WERI-Rb-1 (cell line): ENCODE results near the gene SYN1.

Experiments
- DNase-seq: peaks from one replicate; pipeline ENCODE4 v3.0.0-alpha.2; 2020
- H3K27ac ChIP-seq: fragments of 250-450 bp; sonication (Bioruptor Pico); 2 replicates; pipeline ENCODE4 v1.5.1; 2020; ENCODE audit warnings: mild to moderate bottlenecking, moderate library complexity
- H3K27me3 ChIP-seq: fragments of 250-450 bp; sonication (Bioruptor Pico); 2 replicates; pipeline ENCODE4 v1.5.1; 2021; ENCODE audit warnings: mild to moderate bottlenecking, low read depth, moderate library complexity; ENCODE audit not compliant: insufficient read depth, severe bottlenecking
- H3K36me3 ChIP-seq: fragments of 250-450 bp; sonication (Bioruptor Pico); 2 replicates; pipeline ENCODE4 v1.5.1; 2020; ENCODE audit warnings: mild to moderate bottlenecking, moderate library complexity
- H3K4me3 ChIP-seq: 2 replicates; pipeline ENCODE4 v1.5.1; 2011; ENCODE audit warnings: low read depth, mild to moderate bottlenecking, control low read depth, low read length
- H3K9me3 ChIP-seq: fragments of 250-450 bp; sonication (Bioruptor Pico); 2 replicates; pipeline ENCODE4 v1.5.1; 2021; ENCODE audit warnings: mild to moderate bottlenecking, moderate library complexity; ENCODE audit not compliant: severe bottlenecking
- TF ChIP-seq, protein P1 (sequence below): IDR thresholded peaks from 2 replicates; pipeline ENCODE4 v1.5.1; 2011; ENCODE audit warnings: low read depth, mild to moderate bottlenecking, control low read depth, inconsistent platforms, low read length

Gene SYN1

DNA sequence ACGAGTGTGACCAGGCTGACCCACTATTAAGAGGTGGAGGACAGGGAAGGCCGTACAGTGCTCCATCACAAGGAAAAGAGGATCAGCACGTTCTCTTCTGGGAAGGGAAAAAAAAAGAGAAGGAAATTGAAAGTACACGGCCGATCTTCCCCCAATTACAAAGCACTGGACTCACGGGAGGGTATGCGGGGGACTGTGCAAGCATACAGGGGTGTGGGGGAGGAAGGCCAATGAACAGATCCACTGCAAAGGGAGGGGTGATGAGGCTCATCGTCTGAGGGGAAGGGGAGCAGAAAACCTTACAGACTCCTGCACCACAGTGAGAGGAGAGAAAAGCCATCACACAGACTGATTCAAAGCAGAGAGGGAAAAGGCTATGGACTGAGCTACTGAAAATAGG is 29.6 kb upstream of the SYN1 start:
- peaks cover 5% of the 10 kb centered on the region for H3K27me3 ChIP-seq
- H3K9me3 ChIP-seq: no peaks in the 10 kb centered on the region
- no peak overlapping the region for H3K27ac ChIP-seq
- H3K36me3 ChIP-seq: peaks cover 6% of the 10 kb centered on the region; the same call in 1 of the 2 replicates
- TF ChIP-seq, protein P1, sequence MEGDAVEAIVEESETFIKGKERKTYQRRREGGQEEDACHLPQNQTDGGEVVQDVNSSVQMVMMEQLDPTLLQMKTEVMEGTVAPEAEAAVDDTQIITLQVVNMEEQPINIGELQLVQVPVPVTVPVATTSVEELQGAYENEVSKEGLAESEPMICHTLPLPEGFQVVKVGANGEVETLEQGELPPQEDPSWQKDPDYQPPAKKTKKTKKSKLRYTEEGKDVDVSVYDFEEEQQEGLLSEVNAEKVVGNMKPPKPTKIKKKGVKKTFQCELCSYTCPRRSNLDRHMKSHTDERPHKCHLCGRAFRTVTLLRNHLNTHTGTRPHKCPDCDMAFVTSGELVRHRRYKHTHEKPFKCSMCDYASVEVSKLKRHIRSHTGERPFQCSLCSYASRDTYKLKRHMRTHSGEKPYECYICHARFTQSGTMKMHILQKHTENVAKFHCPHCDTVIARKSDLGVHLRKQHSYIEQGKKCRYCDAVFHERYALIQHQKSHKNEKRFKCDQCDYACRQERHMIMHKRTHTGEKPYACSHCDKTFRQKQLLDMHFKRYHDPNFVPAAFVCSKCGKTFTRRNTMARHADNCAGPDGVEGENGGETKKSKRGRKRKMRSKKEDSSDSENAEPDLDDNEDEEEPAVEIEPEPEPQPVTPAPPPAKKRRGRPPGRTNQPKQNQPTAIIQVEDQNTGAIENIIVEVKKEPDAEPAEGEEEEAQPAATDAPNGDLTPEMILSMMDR: no peak
- no peak for DNase-seq
- peak overlapping the region; percentile 72 for H3K4me3 ChIP-seq

- Histone ChIP-seq H3K27me3 (peaks cover 5% of the 10 kb centered on the region), H3K27ac (no peak overlapping the region), H3K4me3 (no peak overlapping the region), H3K36me3 (peaks cover 6% of the 10 kb centered on the region; the same call in 1 of the 2 replicates), H3K9me3 (no peaks in the 10 kb centered on the region)
- TF ChIP-seq, protein P1: no peak
- no peak for DNase-seq
Measured at GRCh38 chrX:47648376-47648775, 28.7 kb upstream of the SYN1 start.

- Histone ChIP-seq H3K9me3 (no peaks in the 10 kb centered on the region), H3K36me3 (peaks cover 9% of the 10 kb centered on the region), H3K27ac (no peak overlapping the region), H3K27me3 (no peaks in the 10 kb centered on the region), H3K4me3 (no peak overlapping the region)
- no peak for DNase-seq
- TF ChIP-seq, protein P1: no peak
Measured at GRCh38 chrX:47646636-47647035, 27.0 kb upstream of the SYN1 start.

DNA sequence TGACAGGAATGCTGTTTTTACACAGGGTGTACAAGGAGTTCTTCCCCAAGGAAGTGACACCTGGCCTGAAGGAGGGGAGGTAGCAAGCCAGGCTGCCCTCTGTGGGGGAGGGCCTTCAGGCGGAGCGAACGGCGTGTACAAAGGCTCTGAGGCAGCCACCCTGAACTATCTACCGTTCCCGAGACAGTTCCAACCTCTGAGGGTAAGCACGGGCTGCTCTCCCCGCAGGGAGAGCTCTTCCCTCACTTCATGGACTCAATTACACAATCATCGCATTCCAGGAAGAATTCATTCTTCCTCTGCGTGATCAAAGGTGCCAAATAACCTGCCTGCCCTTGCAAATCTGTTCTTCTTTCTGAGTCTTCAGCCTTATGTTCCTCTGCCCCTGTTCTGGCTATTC is 25.9 kb upstream of the SYN1 start:
- no peak overlapping the region for H3K4me3 ChIP-seq
- H3K27me3 ChIP-seq: no peaks in the 10 kb centered on the region
- no peak overlapping the region for H3K27ac ChIP-seq
- TF ChIP-seq, protein P1: no peak
- no peaks in the 10 kb centered on the region for H3K9me3 ChIP-seq
- no peak for DNase-seq
- H3K36me3 ChIP-seq: peaks cover 10% of the 10 kb centered on the region

- Histone ChIP-seq H3K4me3 (no peak overlapping the region), H3K27me3 (peaks cover 3% of the 10 kb centered on the region), H3K27ac (no peak overlapping the region), H3K36me3 (peaks cover 19% of the 10 kb centered on the region), H3K9me3 (no peaks in the 10 kb centered on the region)
- no peak for DNase-seq
- TF ChIP-seq, protein P1: peak; percentile 48
Measured at GRCh38 chrX:47644557-47645091, 25.0 kb upstream of the SYN1 start.

- H3K9me3 ChIP-seq: no peaks in the 10 kb centered on the region
- H3K27ac ChIP-seq: no peak overlapping the region
- H3K36me3 ChIP-seq: peaks cover 18% of the 10 kb centered on the region
- H3K4me3 ChIP-seq: no peak overlapping the region
- H3K27me3 ChIP-seq: peaks cover 6% of the 10 kb centered on the region
- no peak for DNase-seq
- TF ChIP-seq, protein P1: peak; percentile 50; the same call in 1 of the 2 replicates
Measured at GRCh38 chrX:47643926-47644325, 24.3 kb upstream of the SYN1 start.
